Activated CD4-positive, alpha-beta T cell treated with anti-CD3 and anti-CD28 coated beads, Interleukin-2, amount 50 U/mL, for 24 hours (primary cell): ENCODE measurements around the gene FNDC3A.

ENCODE experiments used
- DNase-seq, 2 donors: peaks; one replicate each; pipeline ENCODE4 v3.0.0-alpha.2; 2020; ENCODE audit warnings: low read depth in 1 of 2, low spot score in 1 of 2

Gene FNDC3A

GRCh38 chr13:49214917-49215376 lies 239.2 kb downstream of the FNDC3A start:
- DNase-seq = peak in 1 of 2 donors; percentile 19

DNA sequence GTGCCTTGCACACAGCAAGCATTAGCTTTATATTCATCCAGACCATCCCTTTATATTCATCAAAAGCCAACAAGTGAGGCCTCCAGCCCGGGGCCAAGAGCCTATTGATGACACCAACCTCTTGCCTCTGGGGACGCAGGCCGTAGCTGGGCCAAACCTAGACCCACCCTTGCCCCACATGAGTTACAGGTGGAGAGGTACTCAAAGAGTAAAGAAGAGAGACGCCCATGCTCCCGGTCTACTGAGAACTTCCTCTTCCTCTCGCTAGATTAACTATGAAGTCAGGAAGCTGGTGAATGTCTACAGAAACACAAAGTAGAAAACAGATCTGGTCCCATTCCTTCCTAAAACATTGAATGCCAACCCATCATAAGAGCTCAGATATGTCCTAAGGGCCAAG lies 240.6 kb downstream of the FNDC3A start:
- DNase-seq = no peak

GRCh38 chr13:49217962-49218492 lies 242.3 kb downstream of the FNDC3A start:
- no peak for DNase-seq

GRCh38 chr13:49218493-49219051 lies 242.9 kb downstream of the FNDC3A start:
- no peak for DNase-seq

GRCh38 chr13:49219647-49220035 lies 243.9 kb downstream of the FNDC3A start:
- no peak for DNase-seq

DNA sequence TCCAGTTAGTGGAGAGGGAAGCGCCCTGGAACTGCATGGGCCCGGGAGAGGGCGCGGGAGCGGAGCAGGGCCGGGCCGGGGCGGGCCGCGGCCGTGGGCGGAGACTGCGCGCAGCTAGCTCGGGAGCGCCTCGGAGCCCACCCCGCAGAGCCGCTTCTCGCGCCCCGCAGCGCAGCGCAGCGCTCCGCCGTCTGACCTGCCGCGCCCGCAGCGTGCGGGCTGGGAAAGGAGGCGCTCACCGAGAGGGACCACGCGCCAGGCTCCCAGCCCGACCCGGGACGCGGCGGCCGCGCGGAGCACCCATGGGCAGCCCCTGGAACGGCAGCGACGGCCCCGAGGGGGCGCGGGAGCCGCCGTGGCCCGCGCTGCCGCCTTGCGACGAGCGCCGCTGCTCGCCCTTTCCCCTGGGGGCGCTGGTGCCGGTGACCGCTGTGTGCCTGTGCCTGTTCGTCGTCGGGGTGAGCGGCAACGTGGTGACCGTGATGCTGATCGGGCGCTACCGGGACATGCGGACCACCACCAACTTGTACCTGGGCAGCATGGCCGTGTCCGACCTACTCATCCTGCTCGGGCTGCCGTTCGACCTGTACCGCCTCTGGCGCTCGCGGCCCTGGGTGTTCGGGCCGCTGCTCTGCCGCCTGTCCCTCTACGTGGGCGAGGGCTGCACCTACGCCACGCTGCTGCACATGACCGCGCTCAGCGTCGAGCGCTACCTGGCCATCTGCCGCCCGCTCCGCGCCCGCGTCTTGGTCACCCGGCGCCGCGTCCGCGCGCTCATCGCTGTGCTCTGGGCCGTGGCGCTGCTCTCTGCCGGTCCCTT lies 244.5 kb downstream of the FNDC3A start, which contains the start of gene MLNR:
Gene MLNR, plus strand, starts transcription at position 303 of the 820 bp plus-strand sequence. Its CDS starts 0 bp downstream, at position 303.
- no peak for DNase-seq

GRCh38 chr13:49220856-49221589 lies 245.3 kb downstream of the FNDC3A start:
- no peak for DNase-seq

- no peak for DNase-seq
Observed at GRCh38 chr13:49221590-49221965, 245.9 kb downstream of the FNDC3A start.

DNA sequence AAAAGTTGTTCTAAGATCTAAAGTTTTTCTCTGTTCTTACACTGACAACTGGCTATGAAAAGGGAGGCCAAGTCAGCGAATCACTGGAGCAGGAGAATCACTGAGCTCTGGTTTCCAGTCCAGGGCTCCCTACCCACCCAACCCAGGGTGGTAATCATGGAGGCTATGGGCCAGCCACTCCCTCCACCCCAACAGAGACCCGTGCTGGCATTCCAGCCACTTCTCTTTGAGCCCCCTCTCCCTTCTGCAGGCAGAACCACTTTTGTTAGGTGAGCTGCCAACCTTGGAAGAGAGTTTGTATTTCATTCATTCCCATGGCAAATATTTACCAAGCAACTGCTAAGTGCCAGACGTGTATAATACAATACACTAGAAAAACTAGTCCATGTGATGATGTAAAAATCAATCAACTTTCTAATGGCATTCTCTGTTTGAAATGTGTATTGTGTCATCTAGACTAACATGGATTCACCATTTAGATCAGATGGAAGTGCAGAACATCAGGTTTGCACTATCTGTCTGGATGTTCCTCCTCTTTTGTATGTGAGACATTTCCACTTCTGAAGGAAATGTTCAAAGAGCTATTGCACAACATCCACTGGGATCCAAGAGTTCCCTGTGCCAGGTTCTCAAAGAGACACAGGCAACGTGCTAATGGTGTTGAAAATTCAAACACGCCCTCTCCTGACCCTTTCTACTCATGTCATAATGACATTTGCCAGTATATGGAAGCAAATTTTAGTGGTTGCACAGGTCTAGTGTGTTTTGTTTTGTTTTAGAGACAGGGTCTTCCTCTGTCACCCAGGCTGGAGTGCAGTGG lies 249.7 kb downstream of the FNDC3A start:
- no peak for DNase-seq

GRCh38 chr13:49226613-49227012 lies 250.9 kb downstream of the FNDC3A start:
- no peak for DNase-seq

GRCh38 chr13:49234741-49235140 lies 259.0 kb downstream of the FNDC3A start:
- DNase-seq = no peak

- DNase-seq = no peak
Observed at GRCh38 chr13:49235856-49236431, 260.2 kb downstream of the FNDC3A start.

GRCh38 chr13:49238621-49239020 lies 262.9 kb downstream of the FNDC3A start:
- no peak for DNase-seq

DNA sequence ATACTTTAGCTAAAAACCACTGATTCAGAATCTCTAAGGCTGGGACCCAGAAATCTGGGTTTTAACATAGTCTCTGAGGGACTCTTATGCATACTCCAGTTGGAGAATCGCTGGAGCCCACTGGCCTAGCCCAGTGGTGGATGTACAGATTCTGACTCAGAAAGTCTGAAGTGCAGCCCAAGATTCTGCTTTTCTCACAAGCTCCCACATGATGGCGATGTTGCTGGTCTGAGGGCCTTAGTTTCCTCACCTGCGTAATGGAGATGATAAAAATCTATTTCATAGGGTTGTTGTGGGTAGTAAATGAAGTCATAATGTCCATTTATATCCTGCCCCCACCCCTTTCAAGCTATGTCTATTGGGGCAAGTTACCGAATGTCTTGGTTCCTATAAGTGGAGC lies 264.3 kb downstream of the FNDC3A start:
- DNase-seq = peak in 1 of 2 donors; percentile 15

DNA sequence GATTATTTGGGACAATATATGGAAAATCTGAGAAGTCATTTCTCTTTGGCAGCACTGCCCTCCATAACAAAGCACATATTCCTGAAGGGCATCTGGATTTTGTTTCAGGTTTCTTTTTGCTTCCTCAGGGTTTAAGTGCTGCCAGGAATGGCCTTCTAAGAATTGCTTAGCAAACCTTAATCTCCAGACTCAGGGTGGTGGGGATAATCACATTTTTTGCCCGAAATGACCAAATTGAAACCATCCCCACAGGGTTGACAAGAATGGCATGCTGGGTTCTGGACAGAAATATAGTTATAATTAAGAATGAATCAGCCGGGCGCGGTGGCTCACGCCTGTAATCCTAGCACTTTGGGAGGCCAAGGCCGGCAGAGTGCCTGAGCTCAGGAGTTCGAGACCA lies 265.6 kb downstream of the FNDC3A start:
- DNase-seq = no peak

DNA sequence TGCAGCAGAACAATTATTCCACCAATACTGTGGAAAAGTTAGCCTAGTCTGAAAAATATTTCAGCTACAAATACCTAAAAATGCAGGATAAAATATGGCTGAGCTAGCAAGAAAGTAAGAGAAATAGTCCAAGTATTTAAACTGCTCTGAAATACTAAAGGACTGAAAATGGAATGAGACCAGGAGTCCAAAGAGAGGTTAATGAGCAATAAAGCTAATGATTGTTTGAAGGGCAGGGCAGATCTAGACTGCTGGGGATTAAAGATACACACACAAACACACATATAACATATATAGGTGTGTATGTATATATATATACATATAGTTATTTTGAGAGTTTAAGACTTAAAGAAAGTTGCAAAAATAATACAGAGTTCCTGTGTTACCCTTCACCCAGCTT lies 269.4 kb downstream of the FNDC3A start:
- DNase-seq = no peak

GRCh38 chr13:49246850-49247642 lies 271.3 kb downstream of the FNDC3A start:
- no peak for DNase-seq

- DNase-seq = peak; percentile 69 to 85
Observed at GRCh38 chr13:49247643-49248621, 272.2 kb downstream of the FNDC3A start, which contains the start of gene CDADC1. CDADC1 (plus strand) TSS chr13:49247925; CDS start chr13:49248038, 113 bp downstream.
